Measurements from ENCODE around the gene EZR. TPM values are rescaled to one million over a fixed set of nuclear protein-coding genes. Genes with fewer than 3 reads are reported as not detected.

The EZR gene
- total RNA-seq, 1 experiment from 2014 or later: 263 TPM

GRCh38 chr6:158762787-158763433, 56.3 kb downstream of the EZR start:
- ATAC-seq (peak; percentile 5; the same call in 1 of the 2 replicates), DNase-seq (ENCODE audit: low read depth, low spot score) (no peak)
- TF ChIP-seq CTCF (IDR thresholded peaks at IDR 0.05) (no peak), TCF7L2 (IDR thresholded peaks at IDR 0.05; ENCODE audit: low read depth, low read length) (no peak), REST (IDR thresholded peaks at IDR 0.05; ENCODE audit: insufficient read depth in 1 of 2, low read depth in 2 of 2, low read length in 1 of 2) (no peak), POLR2AphosphoS5 (IDR thresholded peaks at IDR 0.05; ENCODE audit: low read depth, low read length) (0 out of 2 replicates have a peak, but pooled peaks have one; percentile 6)
- H3K4me3 ChIP-seq (ENCODE audit: low read depth in 2 of 2, low read length in 2 of 2): no peak overlapping the region
- H3K27ac ChIP-seq (ENCODE audit: low read length): no peak overlapping the region
- H3K36me3 ChIP-seq (ENCODE audit: control insufficient read depth, insufficient read depth, low read length): peaks cover 7% of the 10 kb centered on the region
- intact Hi-C loops (cut with micrococcal nuclease; ENCODE audit: unreplicated experiment): no loop called here
- H3K9me3 ChIP-seq (ENCODE audit: control insufficient read depth, insufficient read depth, low read depth, low read length): no peaks in the 10 kb centered on the region
- no TSS peak for BruUV-seq (replicated peaks)
- in situ Hi-C loops (cut with HindIII; ENCODE audit: low pct_unique_long_range_greater_than_20kb, low sequenced_read_pairs): no loop called here
- ChIA-PET POLR2A (interaction anchor here (0.6 kb wide), 3 partner anchors 16 to 137 kb away, joined by 3 read pairs; no protein-coding TSS in a partner anchor), CTCF (no interaction called here)
- H3K27me3 ChIP-seq (ENCODE audit: control insufficient read depth, insufficient read depth, low read length): no peaks in the 10 kb centered on the region
- H3K4me1 ChIP-seq (ENCODE audit: control insufficient read depth, insufficient read depth, low read length): no peaks in the 10 kb centered on the region

- no peak overlapping the region for H3K4me3 ChIP-seq (ENCODE audit: low read depth in 2 of 2, low read length in 2 of 2)
- H3K9me3 ChIP-seq (ENCODE audit: control insufficient read depth, insufficient read depth, low read depth, low read length): no peaks in the 10 kb centered on the region
- H3K27ac ChIP-seq (ENCODE audit: low read length): no peak overlapping the region
- no peaks in the 10 kb centered on the region for H3K4me1 ChIP-seq (ENCODE audit: control insufficient read depth, insufficient read depth, low read length)
- TF ChIP-seq POLR2AphosphoS5 (IDR thresholded peaks at IDR 0.05; ENCODE audit: low read depth, low read length): no peak
- TF ChIP-seq SIN3A (IDR thresholded peaks at IDR 0.05; ENCODE audit: borderline replicate concordance, insufficient read depth, low read depth, low read length): no peak
- TF ChIP-seq TCF7L2 (IDR thresholded peaks at IDR 0.05; ENCODE audit: low read depth, low read length): no peak
- no peak for TF ChIP-seq CTCF (IDR thresholded peaks at IDR 0.05)
- no peak for TF ChIP-seq REST (IDR thresholded peaks at IDR 0.05; ENCODE audit: insufficient read depth in 1 of 2, low read depth in 2 of 2, low read length in 1 of 2)
- DNase-seq (ENCODE audit: low read depth, low spot score) (no peak), ATAC-seq (no peak)
- H3K36me3 ChIP-seq (ENCODE audit: control insufficient read depth, insufficient read depth, low read length): peaks cover 7% of the 10 kb centered on the region
- intact Hi-C loops (cut with micrococcal nuclease; ENCODE audit: unreplicated experiment): no loop called here
- POLR2A ChIA-PET: no interaction called here
- no TSS peak for BruUV-seq (replicated peaks)
- in situ Hi-C loops (cut with HindIII; ENCODE audit: low pct_unique_long_range_greater_than_20kb, low sequenced_read_pairs): no loop called here
- CTCF ChIA-PET: no interaction called here
- no peaks in the 10 kb centered on the region for H3K27me3 ChIP-seq (ENCODE audit: control insufficient read depth, insufficient read depth, low read length)
These were observed 57.4 kb downstream of the EZR start for GRCh38 chr6:158761746-158762145.
